Thymus (tissue), 11 donors: ENCODE data around the gene TRIM17. TPM values are rescaled to one million over a fixed set of nuclear protein-coding genes. Genes with fewer than 3 reads are reported as not detected.

Experiments used
- DNase-seq, 9 donors: peaks; one replicate each; pipeline ENCODE4 v3.0.0-alpha.2; 2013; ENCODE audit warnings: low spot score in 9 of 9, low read depth in 6 of 9, missing footprints in 1 of 9
- H3K27ac ChIP-seq, 2 donors: one replicate each; pipeline ENCODE4 v1.5.1; 2013; ENCODE audit warnings: control low read depth in 1 of 2, low read depth in 1 of 2, low read length in 1 of 2, mild to moderate bottlenecking in 1 of 2, moderate library complexity in 1 of 2
- H3K27me3 ChIP-seq, 2 donors: one replicate each; pipeline ENCODE4 v1.5.1; 2013; ENCODE audit warnings: low read length in 1 of 2; ENCODE audit not compliant: control insufficient read depth in 2 of 2, insufficient read depth in 1 of 2
- H3K36me3 ChIP-seq, 2 donors: one replicate each; pipeline ENCODE4 v1.5.1; 2013; ENCODE audit warnings: low read length in 1 of 2, mild to moderate bottlenecking in 1 of 2, moderate library complexity in 1 of 2; ENCODE audit not compliant: control insufficient read depth in 2 of 2, insufficient read depth in 2 of 2
- H3K4me1 ChIP-seq, 2 donors: one replicate each; pipeline ENCODE4 v1.5.1; 2013; ENCODE audit warnings: low read length in 2 of 2; ENCODE audit not compliant: control insufficient read depth in 2 of 2, insufficient read depth in 2 of 2
- H3K4me3 ChIP-seq, 2 donors: one replicate each; pipeline ENCODE4 v1.5.1; 2013; ENCODE audit warnings: low read length in 2 of 2, control low read depth in 1 of 2, mild to moderate bottlenecking in 1 of 2
- H3K9me3 ChIP-seq, 2 donors: one replicate each; pipeline ENCODE4 v1.5.1; 2013; ENCODE audit warnings: low read length in 1 of 2, mild to moderate bottlenecking in 1 of 2; ENCODE audit not compliant: control insufficient read depth in 2 of 2, insufficient read depth in 1 of 2
- WGBS: extraction: QIAGEN DNeasy Blood & Tissue Kit; methylation state at CpG from one replicate; pipeline ENCODE4 v1.1.7; 2013; 5-methylcytosine and 5-hydroxymethylcytosine counted together
- polyA plus RNA-seq: library from polyadenylated mRNA; stranded (reverse); fragments of 200-250 nt; gene quantifications from one replicate; pipeline ENCODE4 v1.2.3, GENCODE V29; 2013
- total RNA-seq: library from RNA; stranded (reverse); fragments of 120-200 nt; gene quantifications from one replicate; pipeline ENCODE4 v1.2.4, GENCODE V29; 2013
- donor health status: healthy.

The TRIM17 gene
- total and polyA plus RNA-seq, 2 donors: 0.09 to 0.50 TPM

GRCh38 chr1:228358039-228358763 is 58.5 kb downstream of the TRIM17 start:
- H3K27ac ChIP-seq: no peak overlapping the region

More at GRCh38 chr1:228358039-228358763, 58.5 kb downstream of the TRIM17 start:
- 86% methylated on average over 4 of the region's 4 CpGs for WGBS
- H3K27me3 ChIP-seq: no peaks in the 10 kb centered on the region
- no peaks in the 10 kb centered on the region for H3K4me1 ChIP-seq
- no peaks in the 10 kb centered on the region for H3K36me3 ChIP-seq
- H3K4me3 ChIP-seq: no peak overlapping the region
- DNase-seq: no peak
- H3K9me3 ChIP-seq: no peaks in the 10 kb centered on the region

Other genes with a start within 250 kb of the TRIM17 start
- 10.1 TPM for gene OBSCN, start 208.8 kb downstream of the TRIM17 start, total RNA-seq
- 75.9 TPM for gene OBSCN, start 208.8 kb downstream of the TRIM17 start, polyA plus RNA-seq
- 11.9 TPM for gene TRIM11, start 10.0 kb downstream of the TRIM17 start, total RNA-seq
- gene TRIM11, start 10.0 kb downstream of the TRIM17 start, polyA plus RNA-seq: 21.8 TPM
- gene RNF187, start 70.5 kb upstream of the TRIM17 start, total RNA-seq: 22.2 TPM
- 30.0 TPM for gene RNF187, start 70.5 kb upstream of the TRIM17 start, polyA plus RNA-seq